NCI-H2107 (cell line): ENCODE measurements around the gene GSPT1.
"Not testable (repeated sequence)": the region's sequence is repeated elsewhere in the genome, so short reads cannot be mapped to it uniquely, and the experiment has no call there.

Source experiments
- DNase-seq: peaks from one replicate; lab custom pipeline; 2025; lab: John Stamatoyannopoulos, UW

GSPT1 gene

DNA sequence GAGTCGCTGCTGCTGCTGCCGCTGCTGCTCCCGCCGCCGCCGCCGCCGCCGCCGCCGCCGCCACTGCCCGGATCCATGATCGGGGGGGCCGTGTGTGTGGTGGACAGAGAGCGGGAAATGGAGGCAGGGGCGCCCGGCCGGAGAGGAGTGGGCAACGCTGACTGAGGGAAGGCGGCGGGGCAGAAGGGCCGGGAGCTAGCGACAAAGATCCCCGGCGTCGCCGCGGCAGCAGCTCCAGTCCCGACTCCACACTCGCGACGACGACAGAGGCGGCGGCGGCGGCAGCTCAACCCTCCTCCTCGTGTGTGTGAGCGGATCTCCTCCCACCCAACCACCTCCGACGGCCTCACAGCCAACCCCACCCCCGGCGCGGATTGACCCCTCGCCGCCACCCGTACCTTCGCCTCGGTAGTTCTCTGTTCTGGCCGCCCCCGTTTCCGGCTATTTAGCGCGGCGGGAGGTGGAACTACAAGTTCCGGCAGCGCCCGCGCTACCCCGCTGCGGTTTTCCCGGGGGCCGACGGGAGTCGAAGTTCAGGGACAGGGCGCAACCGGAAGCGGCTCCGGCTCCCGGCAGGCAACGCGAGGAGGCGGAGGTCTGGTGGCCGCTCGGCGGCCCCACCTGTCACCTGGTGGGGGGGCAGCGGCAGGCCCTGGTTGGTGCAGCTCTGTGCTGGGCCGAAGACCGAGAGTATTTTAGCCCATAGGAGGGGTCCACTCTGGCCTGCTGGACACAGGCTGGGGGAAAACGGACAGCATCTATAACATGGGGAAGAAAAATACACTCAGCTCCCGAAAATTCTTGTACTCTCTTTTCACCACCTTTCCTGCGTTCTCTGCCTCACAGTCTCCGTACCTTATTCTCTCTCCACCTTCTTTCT, at the start of gene GSPT1:
GSPT1 (minus strand) TSS at position 313 of the 880 bp plus-strand sequence; CDS start at position 77, 236 bp downstream.
- peak; percentile 98 for DNase-seq

DNA sequence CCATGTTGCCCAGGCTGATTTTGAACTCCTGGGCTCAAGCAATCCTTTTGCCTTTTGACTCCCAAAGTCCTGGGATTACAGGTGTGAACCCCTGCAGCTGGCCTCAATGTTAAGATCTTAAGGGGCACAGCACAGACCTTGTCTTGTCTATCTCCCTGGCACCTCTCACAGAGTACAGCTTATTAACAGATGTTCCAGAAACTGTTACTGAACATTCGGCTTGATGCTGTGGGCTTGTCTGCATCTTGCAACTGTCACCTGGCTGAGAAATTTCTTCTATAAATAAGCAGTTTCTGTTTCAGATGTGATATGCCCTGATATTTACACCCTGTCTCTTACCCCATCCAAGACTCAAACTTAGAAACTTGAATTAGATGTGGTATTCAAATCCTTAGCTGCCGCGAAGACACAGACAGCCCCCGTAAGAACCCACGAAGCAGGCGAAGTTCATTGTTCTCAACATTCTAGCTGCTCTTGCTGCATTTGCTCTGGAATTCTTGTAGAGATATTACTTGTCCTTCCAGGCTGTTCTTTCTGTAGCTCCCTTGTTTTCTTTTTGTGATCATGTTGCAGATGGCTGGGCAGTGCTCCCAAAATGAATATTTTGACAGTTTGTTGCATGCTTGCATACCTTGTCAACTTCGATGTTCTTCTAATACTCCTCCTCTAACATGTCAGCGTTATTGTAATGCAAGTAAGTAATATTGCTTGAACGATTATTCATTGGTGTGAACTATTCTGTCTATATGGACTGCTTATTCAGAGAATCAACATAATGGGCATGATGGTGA, 49.2 kb upstream of the GSPT1 start, which contains the start of gene TNFRSF17:
TNFRSF17 (plus strand) TSS at position 450 of the 791 bp plus-strand sequence; CDS start at position 565, 115 bp downstream.
- no peak for DNase-seq

DNA sequence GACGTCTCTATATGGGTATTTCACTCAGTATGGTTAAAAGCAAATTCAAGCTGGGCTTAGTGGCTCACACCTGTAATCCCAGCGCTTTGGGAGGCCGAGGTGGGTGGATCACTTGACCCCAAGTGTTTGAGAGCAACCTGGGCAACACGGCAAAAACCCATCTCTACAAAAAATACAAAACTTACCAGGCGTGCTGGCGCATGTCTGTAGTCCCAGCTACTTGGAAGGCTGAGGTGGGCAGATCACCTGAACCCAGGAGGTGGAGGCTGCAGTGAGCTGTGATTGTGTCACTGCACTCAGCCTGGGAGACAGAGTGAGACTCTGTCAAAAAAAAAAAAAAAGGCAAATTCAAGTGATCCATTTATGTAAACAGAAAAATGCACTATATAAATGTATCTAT, 48.0 kb upstream of the GSPT1 start:
- no peak for DNase-seq

DNA sequence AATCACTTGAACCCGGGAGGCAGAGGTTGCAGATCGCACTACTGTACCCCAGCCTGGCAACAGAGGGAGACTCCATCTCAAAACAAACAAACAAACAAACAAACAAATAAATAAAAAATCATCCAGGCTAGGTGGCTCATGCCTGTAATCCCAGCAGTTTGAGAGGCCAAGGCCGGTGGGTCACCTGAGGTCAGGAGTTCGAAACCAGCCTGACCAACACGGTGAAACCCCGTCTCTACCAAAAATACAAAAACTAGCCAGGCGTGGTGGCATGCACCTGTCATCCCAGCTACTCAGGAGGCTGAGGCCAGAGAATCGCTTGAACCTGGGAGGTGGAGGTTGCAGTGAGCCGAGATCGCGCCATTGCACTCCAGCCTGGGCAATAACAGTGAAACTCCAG, 47.2 kb upstream of the GSPT1 start:
- not testable (repeated sequence) for DNase-seq

DNA sequence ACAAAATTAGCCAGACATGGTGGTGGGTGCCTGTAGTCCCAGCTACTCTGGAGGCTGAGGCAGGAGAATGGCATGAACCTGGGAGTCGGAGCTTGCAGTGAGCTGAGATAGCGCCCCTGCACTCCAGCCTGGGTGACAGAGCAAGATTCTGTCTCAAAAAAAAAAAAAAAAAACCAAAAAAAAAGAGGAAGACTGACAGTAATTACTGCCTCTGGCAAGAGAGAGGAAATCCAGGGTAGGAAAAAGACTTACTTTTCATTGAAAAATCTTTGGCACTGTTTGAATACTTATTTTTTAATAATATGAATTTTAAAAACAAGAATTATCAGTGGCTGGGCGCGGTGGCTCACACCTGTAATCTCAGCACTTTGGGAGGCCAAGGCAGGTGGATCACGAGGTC, 46.7 kb upstream of the GSPT1 start:
- not testable (repeated sequence) for DNase-seq

DNA sequence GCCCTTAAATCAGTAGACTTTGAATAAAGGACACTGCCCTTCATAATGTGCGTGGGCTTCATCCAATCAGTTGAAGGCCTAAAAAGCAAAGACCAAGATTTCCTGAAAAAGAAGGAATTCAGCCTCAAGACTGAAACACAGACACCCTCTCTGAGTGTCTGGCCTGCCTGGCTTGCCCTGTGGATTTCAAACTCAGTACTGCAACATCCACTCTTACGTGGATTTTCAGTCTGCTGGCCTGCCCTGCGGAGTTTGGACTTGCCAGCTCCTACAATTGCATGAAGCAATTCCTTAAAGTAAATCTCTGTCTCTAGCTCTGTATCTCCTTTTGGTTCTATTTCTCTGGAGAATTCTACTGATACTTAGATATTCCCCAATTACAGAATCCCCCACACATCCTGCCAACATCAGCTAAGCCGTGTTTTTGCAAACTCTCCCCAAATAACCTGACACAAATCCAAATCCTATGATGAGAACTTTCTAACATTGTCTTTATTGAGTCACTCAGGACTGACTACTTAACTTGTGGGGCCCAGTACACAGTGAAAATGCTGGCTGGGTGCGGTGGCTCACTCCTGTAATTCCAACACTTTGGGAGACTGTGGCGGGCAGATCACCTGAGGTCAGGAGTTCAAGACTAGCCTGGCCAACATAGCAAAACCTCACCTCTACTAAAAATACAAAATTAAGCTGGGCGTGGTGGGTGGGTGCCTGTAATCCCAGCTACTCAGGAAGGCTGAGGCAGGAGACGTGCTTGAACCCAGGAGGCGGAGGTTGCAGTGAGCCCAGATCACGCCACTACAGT, 42.0 kb upstream of the GSPT1 start:
- no peak for DNase-seq

DNA sequence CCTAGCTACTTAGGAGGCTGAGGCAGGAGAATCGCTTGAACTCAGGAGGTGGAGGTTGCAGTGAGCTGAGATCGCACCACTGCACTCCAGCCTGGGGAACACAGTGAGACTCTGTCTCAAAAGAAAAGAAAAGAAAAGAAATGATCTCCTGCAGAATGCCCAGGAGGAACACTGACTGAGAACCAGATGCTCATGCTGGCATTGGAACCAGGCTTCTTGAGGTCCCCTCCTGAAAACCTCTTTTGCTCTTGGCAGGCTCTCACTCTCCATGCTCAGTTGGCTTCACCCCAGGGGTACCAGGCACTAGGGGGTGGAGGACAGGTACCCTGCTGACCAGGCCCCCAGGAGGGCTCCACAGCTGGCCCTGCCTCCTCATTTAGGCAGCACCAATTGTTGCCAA, 40.8 kb upstream of the GSPT1 start:
- DNase-seq, result no peak

DNA sequence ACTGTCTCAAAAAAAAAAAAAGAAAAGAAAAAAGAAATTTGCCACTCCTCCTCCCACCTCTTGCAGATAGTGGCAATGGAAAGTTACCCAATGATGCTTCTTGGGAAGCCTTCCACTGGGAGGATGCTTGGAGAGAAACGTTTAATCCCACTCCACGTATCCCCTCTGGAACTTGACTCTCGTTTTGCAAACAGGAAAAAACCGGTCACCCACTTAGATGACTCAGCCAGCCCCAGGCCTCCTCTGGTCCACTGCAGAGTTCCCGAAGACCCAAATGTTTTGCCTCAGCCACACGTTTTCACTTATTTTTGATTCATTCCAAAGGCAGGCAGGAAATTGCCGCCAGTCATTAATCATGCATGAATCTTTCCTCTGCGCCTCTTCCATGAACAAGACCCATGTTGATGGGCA, 40.0 kb upstream of the GSPT1 start:
- DNase-seq, result no peak

DNA sequence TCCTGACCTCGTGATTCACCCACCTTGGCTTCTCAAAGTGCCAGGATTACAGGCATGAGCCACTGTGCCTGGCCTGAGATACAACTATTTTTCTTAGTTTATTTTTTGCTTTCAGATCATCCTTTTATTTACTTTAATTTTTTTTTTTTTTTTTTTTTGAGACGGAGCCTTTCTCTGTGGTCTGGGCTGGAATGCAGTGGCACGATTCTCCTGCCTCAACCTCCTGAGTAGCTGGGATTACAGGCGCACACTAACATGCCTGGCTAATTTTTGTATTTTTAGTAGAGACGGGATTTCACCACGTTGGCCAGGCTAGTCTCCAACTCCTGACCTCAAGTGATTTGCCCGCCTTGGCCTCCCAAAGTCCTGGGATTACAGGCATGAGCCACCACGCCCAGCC, 37.8 kb upstream of the GSPT1 start:
- DNase-seq, result not testable (repeated sequence)

DNA sequence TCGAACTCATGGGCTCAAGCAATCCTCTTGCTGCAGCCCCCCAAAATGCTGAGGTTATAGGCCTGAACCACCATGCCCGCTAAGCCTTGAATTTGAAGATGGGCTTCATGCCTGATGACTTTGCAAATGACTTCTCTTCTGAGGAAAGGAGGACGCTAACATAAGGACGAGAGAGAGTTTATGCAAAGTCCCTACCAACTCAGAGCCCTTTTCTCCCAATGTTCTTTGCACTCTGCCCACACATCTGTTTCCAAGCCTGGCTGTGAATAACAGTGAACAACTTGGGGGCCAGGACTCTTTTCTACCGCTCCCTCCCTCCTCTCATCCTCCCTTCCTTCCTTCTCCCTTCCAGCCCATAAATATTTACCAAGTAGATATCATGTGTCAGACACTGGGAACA, 34.6 kb upstream of the GSPT1 start:
- DNase-seq, result no peak

DNA sequence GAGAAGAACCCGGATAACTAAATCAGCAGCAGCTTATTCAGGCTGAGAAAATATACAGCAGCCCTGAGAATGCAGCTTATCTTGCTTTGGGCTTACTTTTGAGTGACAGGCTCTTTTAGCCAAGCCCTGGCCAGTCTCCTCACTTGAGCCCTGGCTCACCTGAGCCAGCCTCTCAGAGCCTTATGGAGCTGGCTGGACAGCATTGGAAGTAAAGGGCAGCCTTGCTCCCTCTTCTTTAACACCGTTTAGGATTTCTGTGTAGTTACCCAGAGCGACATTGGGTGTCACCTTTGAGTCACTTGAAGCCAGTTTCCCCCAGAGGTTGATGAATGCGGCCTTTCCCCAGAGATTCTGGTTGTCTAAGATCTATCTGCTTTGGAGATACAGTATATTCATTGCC, 33.8 kb upstream of the GSPT1 start:
- peak; percentile 12 for DNase-seq

DNA sequence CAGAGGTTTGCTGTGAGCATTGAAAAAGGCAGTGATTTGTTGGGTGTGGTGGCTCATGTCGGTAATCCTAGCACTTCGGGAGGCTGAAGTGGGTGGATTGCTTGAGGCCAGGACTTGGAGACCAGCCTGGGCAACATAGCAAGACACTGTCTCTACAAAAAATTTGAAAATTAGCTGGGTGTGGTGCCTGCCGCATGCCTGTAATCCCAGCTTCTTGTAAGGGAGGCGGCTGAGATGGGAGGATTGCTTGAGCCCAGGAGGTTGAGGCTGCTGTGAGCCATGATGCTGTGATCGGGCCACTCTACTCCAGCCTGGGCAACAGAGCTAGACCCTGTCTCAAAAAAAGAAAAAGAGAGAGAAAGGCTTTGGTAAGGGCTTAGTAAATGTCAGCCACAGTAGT, 33.1 kb upstream of the GSPT1 start:
- no peak for DNase-seq

DNA sequence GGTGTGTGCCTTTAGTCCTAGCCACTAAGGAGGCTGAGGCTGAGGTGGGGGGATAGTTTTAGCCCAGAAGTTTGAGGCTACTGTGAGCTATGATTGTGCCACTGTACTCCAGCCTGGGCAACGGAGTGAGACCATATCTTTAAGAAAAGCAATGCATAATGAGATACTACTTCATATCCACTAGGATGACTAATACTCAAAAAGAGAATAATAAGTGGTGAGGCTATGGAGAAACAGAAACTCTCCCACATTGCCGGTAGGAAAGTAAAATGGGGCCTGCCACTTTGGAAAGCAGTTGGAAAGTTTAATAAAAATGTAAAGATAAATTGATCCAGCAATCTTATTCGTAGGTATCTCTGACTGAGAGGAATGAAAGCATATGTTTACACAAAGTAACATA, 30.7 kb upstream of the GSPT1 start:
- no peak for DNase-seq

DNA sequence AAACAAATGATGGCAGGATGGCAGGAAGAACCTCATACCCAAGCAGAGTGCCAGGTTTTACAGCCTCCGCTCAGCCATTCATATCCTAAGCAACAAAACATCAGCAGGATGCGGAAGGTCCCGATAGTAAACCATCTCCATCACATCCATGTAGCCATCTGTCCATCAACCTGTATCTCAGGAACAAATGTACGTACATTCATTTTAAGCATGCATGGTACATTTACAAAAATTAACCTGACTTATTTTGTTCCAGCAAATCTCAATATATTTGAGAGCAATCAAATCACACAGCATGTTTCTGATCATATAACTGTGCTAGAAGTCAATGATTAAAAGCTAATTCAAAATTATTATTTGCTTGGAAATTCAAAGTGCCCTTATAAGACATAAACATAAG, 26.2 kb upstream of the GSPT1 start, which contains the start of gene NPIPB2:
NPIPB2 (minus strand) TSS at position 101 of the 400 bp plus-strand sequence; CDS start at position 101, 0 bp downstream.
- not testable (repeated sequence) for DNase-seq

DNA sequence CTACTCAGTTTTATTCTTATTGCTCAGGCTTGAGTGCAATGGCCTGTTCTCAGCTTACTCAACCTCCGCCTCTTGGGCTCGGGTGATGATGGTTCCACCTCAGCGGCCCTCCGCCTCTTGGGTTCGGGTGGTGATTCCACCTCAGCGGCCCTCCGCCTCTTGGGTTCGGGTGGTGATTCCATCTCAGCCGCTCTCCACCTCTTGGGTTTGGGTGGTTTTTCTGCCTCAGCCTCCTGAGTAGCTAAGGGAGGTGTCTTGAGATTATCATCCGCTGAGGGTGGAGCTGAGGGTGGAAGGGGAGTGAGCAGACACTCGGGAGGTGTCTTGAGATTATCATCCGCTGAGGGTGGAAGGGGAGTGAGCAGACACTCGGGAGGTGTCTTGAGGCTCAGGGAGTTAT, 11.6 kb upstream of the GSPT1 start:
- not testable (repeated sequence) for DNase-seq

DNA sequence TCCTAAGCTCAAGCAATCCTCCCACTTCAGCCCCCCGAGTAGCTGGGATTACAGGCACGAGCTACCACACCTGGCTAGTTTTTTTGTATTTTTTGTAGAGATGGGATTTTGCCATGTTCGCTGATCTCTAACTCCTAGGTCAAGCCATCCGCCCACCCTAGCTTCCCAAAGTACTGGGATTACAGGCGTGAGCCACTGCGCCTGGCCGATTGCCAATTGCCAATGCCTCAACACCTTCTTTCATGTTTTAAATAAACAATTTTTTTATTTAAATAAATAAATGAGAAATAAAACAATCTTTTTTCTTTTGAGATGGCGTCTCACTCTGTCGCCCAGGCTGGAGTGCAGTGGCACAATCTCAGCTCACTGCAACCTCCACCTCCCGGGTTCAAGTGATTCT, 8.3 kb upstream of the GSPT1 start:
- not testable (repeated sequence) for DNase-seq

DNA sequence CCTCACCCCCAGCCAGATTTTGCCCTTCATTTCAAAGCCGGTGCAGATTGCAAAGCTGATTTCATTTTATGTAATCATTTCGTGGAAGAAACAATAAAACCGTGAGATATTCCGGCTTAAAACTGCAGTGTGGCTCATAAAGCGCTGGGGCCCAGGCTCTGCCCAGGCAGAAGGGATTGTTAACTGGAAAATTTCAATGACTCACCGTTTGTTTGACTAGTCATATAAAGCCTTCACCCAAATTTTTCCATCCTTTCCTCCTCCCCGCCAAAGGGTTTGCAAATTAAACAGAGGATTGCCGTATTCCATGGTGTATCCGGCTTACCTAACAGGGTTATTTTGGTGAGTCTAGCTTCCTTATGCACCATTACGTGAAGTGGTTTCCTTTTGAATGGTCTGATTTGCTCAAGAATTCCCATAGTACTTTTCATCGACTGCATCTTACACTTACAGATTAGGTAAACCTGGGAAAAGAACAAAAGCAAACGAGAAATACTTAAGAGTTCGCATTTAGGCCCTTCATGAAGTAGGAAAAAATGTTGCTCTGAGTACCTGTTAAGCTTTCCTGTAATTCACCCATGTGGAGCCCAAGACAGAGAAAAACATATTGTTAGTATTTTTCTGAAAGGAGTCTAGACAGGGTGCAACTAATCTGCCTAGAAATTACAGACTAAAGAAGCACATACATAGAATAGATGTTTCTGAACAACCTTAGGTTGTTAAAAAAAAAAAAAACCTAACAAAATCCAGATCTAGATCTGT, 949 bp upstream of the GSPT1 start:
- DNase-seq, result no peak

DNA sequence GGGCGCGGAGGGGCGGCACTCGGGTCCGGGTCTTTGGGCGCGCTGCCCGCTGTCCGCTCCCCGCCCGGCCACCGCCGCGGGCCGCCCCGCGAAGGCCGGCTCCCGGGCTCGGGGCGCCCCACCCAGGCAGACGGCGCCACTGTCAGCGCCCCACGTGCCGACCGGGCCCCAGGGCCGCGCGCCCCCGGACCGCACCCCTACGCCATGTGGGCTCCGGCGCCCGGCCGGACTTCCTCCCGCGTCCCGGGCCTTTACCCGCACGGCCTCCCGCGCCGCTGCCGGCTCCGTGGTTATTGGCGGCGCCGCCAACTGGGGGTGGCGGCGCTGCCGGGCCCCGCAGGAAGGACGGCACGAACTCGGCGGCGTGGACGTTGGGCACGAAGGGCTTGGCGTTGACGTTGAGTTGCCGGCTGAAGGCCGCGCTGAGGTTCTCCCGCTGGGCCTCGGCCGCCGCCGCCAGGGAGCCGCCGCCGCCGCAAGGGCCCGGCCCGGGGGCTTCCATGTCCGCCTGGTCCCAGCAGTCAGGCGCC, 577 bp downstream of the GSPT1 start:
- no peak for DNase-seq

DNA sequence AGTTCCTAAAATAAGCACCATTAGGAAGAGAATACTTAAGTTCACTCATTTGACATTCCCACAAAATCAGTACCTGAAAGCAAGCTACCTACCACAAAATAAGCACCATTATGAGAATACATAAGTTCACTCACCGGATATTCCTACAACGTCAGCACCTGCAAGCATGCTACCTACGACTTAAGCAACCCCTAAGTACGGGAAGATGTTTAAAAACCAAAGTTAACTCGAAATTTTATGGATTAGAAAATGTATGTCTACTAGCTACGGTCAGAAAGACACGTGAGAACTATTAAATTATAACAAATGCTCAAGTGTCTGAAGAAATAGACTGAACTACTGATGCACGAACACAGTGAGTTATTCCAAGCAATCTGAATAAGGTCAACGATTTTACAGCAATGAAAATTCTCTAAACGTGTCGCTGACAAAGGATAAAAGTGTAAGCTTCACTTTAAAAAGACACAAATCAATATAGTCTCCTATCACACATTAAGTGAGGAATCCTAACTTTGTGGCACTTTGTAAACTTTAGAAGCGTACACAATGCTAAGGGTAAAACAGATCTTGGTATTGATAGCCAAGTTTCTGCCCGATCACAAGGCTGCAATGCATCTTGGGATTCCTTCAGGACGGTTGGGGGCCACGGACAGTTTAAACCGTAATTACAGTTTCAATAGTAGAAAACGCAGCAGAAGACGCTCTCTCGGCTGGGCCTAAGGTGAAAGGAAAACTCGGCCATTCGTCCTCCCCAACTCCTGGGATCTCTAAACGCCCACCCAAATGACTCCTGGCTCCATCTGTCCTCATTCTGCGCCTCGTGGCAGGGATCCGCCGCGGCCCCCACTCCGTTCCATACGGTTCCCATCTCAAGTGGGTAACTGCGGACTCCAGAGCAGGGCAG, 1.3 kb downstream of the GSPT1 start:
- no peak for DNase-seq
